Astrocyte (in vitro differentiated cells and primary cell): Measurements from ENCODE around the gene ASPRV1. TPM values are rescaled to one million over a fixed set of nuclear protein-coding genes. Genes with fewer than 3 reads are reported as not detected.

Source experiments
- DNase-seq: peaks from one replicate; pipeline ENCODE4 v3.0.0-alpha.2; 2010; ENCODE audit warnings: low read depth
- FAIRE-seq: peaks from 2 replicates; lab custom pipeline; 2011; peaks lifted over from hg19 to GRCh38; lab: Jason Lieb, UNC
- H2AFZ ChIP-seq: 2 replicates; pipeline ENCODE4 v1.6.0; 2012; ENCODE audit warnings: low read depth, low read length, inconsistent platforms
- H3K27ac ChIP-seq: 2 replicates; pipeline ENCODE4 v1.5.1; 2011; ENCODE audit warnings: low read depth, low read length, inconsistent platforms
- H3K27me3 ChIP-seq: 2 replicates; pipeline ENCODE4 v1.6.0; 2011; ENCODE audit warnings: low read length, inconsistent platforms; ENCODE audit not compliant: insufficient read depth
- H3K36me3 ChIP-seq: 2 replicates; pipeline ENCODE4 v1.5.1; 2011; ENCODE audit warnings: low read length, inconsistent platforms; ENCODE audit not compliant: insufficient read depth
- H3K4me1 ChIP-seq: 2 replicates; pipeline ENCODE4 v1.5.1; 2011; ENCODE audit warnings: low read length, inconsistent platforms; ENCODE audit not compliant: insufficient read depth
- H3K4me2 ChIP-seq: 2 replicates; pipeline ENCODE4 v1.6.0; 2012; ENCODE audit warnings: low read length, inconsistent platforms
- H3K4me3 ChIP-seq: 2 replicates; pipeline ENCODE4 v1.5.1; 2011; ENCODE audit warnings: low read depth, mild to moderate bottlenecking, low read length, inconsistent platforms; ENCODE audit not compliant: insufficient read depth
- H3K79me2 ChIP-seq: 2 replicates; pipeline ENCODE4 v1.6.0; 2012; ENCODE audit warnings: mild to moderate bottlenecking, low read length, inconsistent platforms; ENCODE audit not compliant: insufficient read depth
- H3K9ac ChIP-seq: 2 replicates; pipeline ENCODE4 v1.6.0; 2012; ENCODE audit warnings: mild to moderate bottlenecking, low read length, inconsistent platforms
- H3K9me3 ChIP-seq: 2 replicates; pipeline ENCODE4 v1.5.1; 2012; ENCODE audit warnings: low read depth, mild to moderate bottlenecking, low read length, inconsistent platforms; ENCODE audit not compliant: insufficient read depth
- H4K20me1 ChIP-seq: 2 replicates; pipeline ENCODE4 v1.6.0; 2012; ENCODE audit warnings: low read length, inconsistent platforms; ENCODE audit not compliant: insufficient read depth
- H3K27ac Mint-ChIP-seq: one replicate; pipeline ENCODE4 v1.8.0; 2021; ENCODE audit warnings: mild to moderate bottlenecking, mixed read lengths; ENCODE audit not compliant: unreplicated experiment
- H3K27me3 Mint-ChIP-seq: one replicate; pipeline ENCODE4 v1.8.0; 2021; ENCODE audit warnings: low read depth, mixed read lengths; ENCODE audit not compliant: unreplicated experiment
- H3K36me3 Mint-ChIP-seq: one replicate; pipeline ENCODE4 v1.8.0; 2021; ENCODE audit warnings: low read depth, mixed read lengths; ENCODE audit not compliant: unreplicated experiment
- H3K4me1 Mint-ChIP-seq: one replicate; pipeline ENCODE4 v1.8.0; 2021; ENCODE audit warnings: low read depth, mixed read lengths; ENCODE audit not compliant: unreplicated experiment
- H3K4me3 Mint-ChIP-seq: one replicate; pipeline ENCODE4 v1.8.0; 2021; ENCODE audit warnings: mild to moderate bottlenecking, moderate library complexity, mixed read lengths; ENCODE audit not compliant: unreplicated experiment
- H3K9me3 Mint-ChIP-seq: one replicate; pipeline ENCODE4 v1.8.0; 2021; ENCODE audit warnings: mild to moderate bottlenecking, mixed read lengths; ENCODE audit not compliant: unreplicated experiment
- EZH2 ChIP-seq: IDR thresholded peaks from 2 replicates; pipeline ENCODE4 v1.6.1; 2012; ENCODE audit warnings: mild to moderate bottlenecking, low read length, inconsistent platforms; ENCODE audit not compliant: insufficient read depth
- total RNA-seq: library from RNA; stranded (reverse); gene quantifications from 2 replicates; pipeline ENCODE4 v1.2.1, GENCODE V29; 2021
- TF ChIP-seq, protein P1 (sequence below): IDR thresholded peaks from 2 replicates; pipeline ENCODE4 v1.5.1; 2011; ENCODE audit warnings: low read depth, mild to moderate bottlenecking, inconsistent platforms, low read length, moderate library complexity; ENCODE audit not compliant: insufficient read depth

ASPRV1 gene
- total RNA-seq, 1 donor from 2014 or later = 0.23 TPM

DNA sequence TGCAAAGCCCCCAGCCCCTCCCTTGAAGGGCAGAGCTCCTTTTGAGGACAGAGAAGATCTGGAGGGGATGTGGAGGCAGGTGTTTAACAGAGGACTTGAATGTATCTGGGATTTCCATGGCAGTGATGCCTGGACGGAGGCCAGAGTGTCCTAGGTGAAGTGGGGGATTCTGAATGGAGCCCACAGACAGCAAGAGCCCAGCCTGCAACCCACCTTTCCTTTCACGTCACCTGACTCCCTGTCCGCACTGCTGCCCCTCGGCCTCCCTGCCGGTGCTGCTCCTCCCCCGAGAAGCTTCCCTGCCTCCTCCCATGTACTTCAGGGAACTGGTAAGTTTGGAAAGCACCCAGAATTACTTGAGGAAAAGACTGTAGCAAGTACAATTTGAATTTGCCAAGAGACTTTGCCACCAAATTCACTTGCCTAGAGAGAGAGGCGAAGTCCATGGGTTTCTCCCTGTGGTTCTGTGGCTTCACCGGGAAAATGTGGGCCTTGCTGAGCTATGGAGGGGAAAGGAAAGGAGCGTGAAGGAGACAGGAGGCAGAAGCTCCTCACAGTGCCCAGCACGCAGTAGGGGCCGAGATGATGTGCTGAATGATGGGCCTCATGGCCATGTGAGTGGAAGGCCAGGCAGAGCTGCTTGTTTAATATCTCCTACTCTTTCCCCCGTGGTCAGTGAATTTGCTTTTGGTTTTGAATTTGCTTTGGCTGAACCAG, 13.9 kb upstream of the ASPRV1 start:
- no peaks in the 10 kb centered on the region for H3K36me3 ChIP-seq
- H3K27ac ChIP-seq = no peak overlapping the region
- DNase-seq (no peak), FAIRE-seq (no peak)
- Mint-ChIP-seq H3K36me3 (peaks cover 5% of the 10 kb centered on the region), H3K27me3 (peaks cover 15% of the 10 kb centered on the region), H3K9me3 (peaks cover 3% of the 10 kb centered on the region), H3K4me3 (no peak overlapping the region), H3K4me1 (peaks cover 7% of the 10 kb centered on the region), H3K27ac (no peak overlapping the region)
- H3K79me2 ChIP-seq = no peaks in the 10 kb centered on the region
- H3K9ac ChIP-seq = no peak overlapping the region
- H2AFZ ChIP-seq = no peak overlapping the region
- no peak overlapping the region for H3K4me3 ChIP-seq
- H3K4me1 ChIP-seq = no peaks in the 10 kb centered on the region
- no peak for TF ChIP-seq EZH2
- TF ChIP-seq, protein P1, sequence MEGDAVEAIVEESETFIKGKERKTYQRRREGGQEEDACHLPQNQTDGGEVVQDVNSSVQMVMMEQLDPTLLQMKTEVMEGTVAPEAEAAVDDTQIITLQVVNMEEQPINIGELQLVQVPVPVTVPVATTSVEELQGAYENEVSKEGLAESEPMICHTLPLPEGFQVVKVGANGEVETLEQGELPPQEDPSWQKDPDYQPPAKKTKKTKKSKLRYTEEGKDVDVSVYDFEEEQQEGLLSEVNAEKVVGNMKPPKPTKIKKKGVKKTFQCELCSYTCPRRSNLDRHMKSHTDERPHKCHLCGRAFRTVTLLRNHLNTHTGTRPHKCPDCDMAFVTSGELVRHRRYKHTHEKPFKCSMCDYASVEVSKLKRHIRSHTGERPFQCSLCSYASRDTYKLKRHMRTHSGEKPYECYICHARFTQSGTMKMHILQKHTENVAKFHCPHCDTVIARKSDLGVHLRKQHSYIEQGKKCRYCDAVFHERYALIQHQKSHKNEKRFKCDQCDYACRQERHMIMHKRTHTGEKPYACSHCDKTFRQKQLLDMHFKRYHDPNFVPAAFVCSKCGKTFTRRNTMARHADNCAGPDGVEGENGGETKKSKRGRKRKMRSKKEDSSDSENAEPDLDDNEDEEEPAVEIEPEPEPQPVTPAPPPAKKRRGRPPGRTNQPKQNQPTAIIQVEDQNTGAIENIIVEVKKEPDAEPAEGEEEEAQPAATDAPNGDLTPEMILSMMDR = no peak
- H3K4me2 ChIP-seq = no peak overlapping the region
- peaks cover 2% of the 10 kb centered on the region for H3K27me3 ChIP-seq
- H3K9me3 ChIP-seq = no peaks in the 10 kb centered on the region
- H4K20me1 ChIP-seq = no peaks in the 10 kb centered on the region

GRCh38 chr2:69973335-69973735, 11.9 kb upstream of the ASPRV1 start:
- H3K9me3 ChIP-seq = no peaks in the 10 kb centered on the region
- H3K27me3 ChIP-seq = peaks cover 4% of the 10 kb centered on the region
- no peaks in the 10 kb centered on the region for H3K79me2 ChIP-seq
- H3K27me3 Mint-ChIP-seq = peaks cover 23% of the 10 kb centered on the region
- H3K4me1 ChIP-seq = no peaks in the 10 kb centered on the region
- peaks cover 7% of the 10 kb centered on the region for H3K4me1 Mint-ChIP-seq
- H3K27ac Mint-ChIP-seq = no peak overlapping the region
- no peak for TF ChIP-seq EZH2
- TF ChIP-seq, protein P1 = no peak
- H3K27ac ChIP-seq = no peak overlapping the region
- no peak overlapping the region for H3K4me3 ChIP-seq
- H4K20me1 ChIP-seq = no peaks in the 10 kb centered on the region
- H3K36me3 Mint-ChIP-seq = peaks cover 8% of the 10 kb centered on the region
- no peak overlapping the region for H3K4me3 Mint-ChIP-seq
- DNase-seq = peak; percentile 54
- peaks cover 6% of the 10 kb centered on the region for H3K9me3 Mint-ChIP-seq
- H3K4me2 ChIP-seq = no peak overlapping the region
- H3K9ac ChIP-seq = no peak overlapping the region
- FAIRE-seq = no peak
- no peak overlapping the region for H2AFZ ChIP-seq
- H3K36me3 ChIP-seq = no peaks in the 10 kb centered on the region

- DNase-seq (no peak), FAIRE-seq (no peak)
- Mint-ChIP-seq H3K27me3 (peaks cover 23% of the 10 kb centered on the region), H3K27ac (no peak overlapping the region), H3K4me3 (no peak overlapping the region), H3K4me1 (peaks cover 7% of the 10 kb centered on the region), H3K9me3 (peaks cover 6% of the 10 kb centered on the region), H3K36me3 (peaks cover 8% of the 10 kb centered on the region)
- no peaks in the 10 kb centered on the region for H3K9me3 ChIP-seq
- H2AFZ ChIP-seq = no peak overlapping the region
- H3K36me3 ChIP-seq = no peaks in the 10 kb centered on the region
- H3K4me3 ChIP-seq = no peak overlapping the region
- H3K4me1 ChIP-seq = no peaks in the 10 kb centered on the region
- no peak overlapping the region for H3K27ac ChIP-seq
- no peaks in the 10 kb centered on the region for H3K79me2 ChIP-seq
- no peaks in the 10 kb centered on the region for H4K20me1 ChIP-seq
- TF ChIP-seq, protein P1 = no peak
- no peak for TF ChIP-seq EZH2
- H3K27me3 ChIP-seq = peaks cover 4% of the 10 kb centered on the region
- no peak overlapping the region for H3K4me2 ChIP-seq
- H3K9ac ChIP-seq = no peak overlapping the region
Measured at GRCh38 chr2:69972822-69973221, 11.4 kb upstream of the ASPRV1 start.
